SU-DHL-6 (cell line): ENCODE measurements around the gene PTPRN2.

Source experiments
- H2AFZ ChIP-seq: fragments of 200-600 bp; sonication (generic); 2 replicates; pipeline ENCODE4 v1.6.1; 2014; ENCODE audit warnings: low read depth, mild to moderate bottlenecking, moderate library complexity, mixed read lengths, antibody characterized with exemption, low read length; ENCODE audit not compliant: severe bottlenecking
- H3F3A ChIP-seq: fragments of 200-600 bp; shearing (Covaris generic); 2 replicates; pipeline ENCODE4 v1.6.0; 2016; ENCODE audit warnings: antibody characterized with exemption, mild to moderate bottlenecking; ENCODE audit not compliant: insufficient read depth
- H3K27ac ChIP-seq: fragments of 200-600 bp; sonication (generic); 2 replicates; pipeline ENCODE4 v1.5.1; 2016; ENCODE audit warnings: low read depth, mild to moderate bottlenecking, low read length, moderate library complexity, mixed read lengths
- H3K27me3 ChIP-seq: fragments of 200-600 bp; sonication (generic), shearing (Covaris generic); 2 replicates; pipeline ENCODE4 v1.6.0; 2014; ENCODE audit warnings: mild to moderate bottlenecking, low read length
- H3K36me3 ChIP-seq: fragments of 200-600 bp; sonication (generic); 2 replicates; pipeline ENCODE4 v1.6.1; 2014; ENCODE audit warnings: mild to moderate bottlenecking, low read length, mixed read lengths
- H3K4me2 ChIP-seq: fragments of 300-600, 200-600 bp; shearing (Covaris generic), sonication (generic); 2 replicates; pipeline ENCODE4 v1.6.0; 2014; ENCODE audit warnings: low read length, low read depth, mild to moderate bottlenecking; ENCODE audit not compliant: poor library complexity, severe bottlenecking
- H3K4me3 ChIP-seq: fragments of 200-600 bp; sonication (generic); 2 replicates; pipeline ENCODE4 v1.5.1; 2014; ENCODE audit warnings: antibody characterized with exemption, low read length, mild to moderate bottlenecking, mixed read lengths; ENCODE audit not compliant: insufficient read depth, poor library complexity, severe bottlenecking
- H3K79me2 ChIP-seq: fragments of 200-600 bp; sonication (generic); 2 replicates; pipeline ENCODE4 v1.6.1; 2014; ENCODE audit warnings: mild to moderate bottlenecking, low read length, moderate library complexity; ENCODE audit not compliant: insufficient read depth
- H3K9ac ChIP-seq: fragments of 200-600 bp; sonication (generic); 2 replicates; pipeline ENCODE4 v1.7.0; 2014; ENCODE audit warnings: mild to moderate bottlenecking, low read length
- H3K9me2 ChIP-seq: fragments of 200-600 bp; sonication (generic); replicated peaks from 2 replicates; pipeline ENCODE4 v1.6.1; 2014; ENCODE audit warnings: low read length; ENCODE audit not compliant: insufficient read depth
- H3K9me3 ChIP-seq: fragments of 200-600 bp; sonication (generic); 2 replicates; pipeline ENCODE4 v1.6.1; 2014; ENCODE audit warnings: low read length, mixed read lengths; ENCODE audit not compliant: insufficient read depth
- H4K20me1 ChIP-seq: fragments of 200-600 bp; sonication (generic); 2 replicates; pipeline ENCODE4 v1.6.1; 2014; ENCODE audit warnings: low read depth, mild to moderate bottlenecking, antibody characterized with exemption, low read length, moderate library complexity, mixed read lengths
- EZH2phosphoT487 ChIP-seq: fragments of 200-600 bp; sonication (generic), shearing (Covaris generic); conservative IDR thresholded peaks from 2 replicates; pipeline ENCODE4 v1.6.1; 2018; ENCODE audit warnings: mild to moderate bottlenecking, antibody characterized with exemption, low read length, moderate library complexity, mixed read lengths
- TF ChIP-seq, protein P1 (sequence below): fragments of 200-600 bp; sonication (generic); IDR thresholded peaks from one replicate; pipeline ENCODE4 v1.5.1; 2017; ENCODE audit warnings: antibody characterized with exemption, mild to moderate bottlenecking, low read length, moderate library complexity; ENCODE audit not compliant: insufficient read depth, poor library complexity, severe bottlenecking

The PTPRN2 gene

DNA sequence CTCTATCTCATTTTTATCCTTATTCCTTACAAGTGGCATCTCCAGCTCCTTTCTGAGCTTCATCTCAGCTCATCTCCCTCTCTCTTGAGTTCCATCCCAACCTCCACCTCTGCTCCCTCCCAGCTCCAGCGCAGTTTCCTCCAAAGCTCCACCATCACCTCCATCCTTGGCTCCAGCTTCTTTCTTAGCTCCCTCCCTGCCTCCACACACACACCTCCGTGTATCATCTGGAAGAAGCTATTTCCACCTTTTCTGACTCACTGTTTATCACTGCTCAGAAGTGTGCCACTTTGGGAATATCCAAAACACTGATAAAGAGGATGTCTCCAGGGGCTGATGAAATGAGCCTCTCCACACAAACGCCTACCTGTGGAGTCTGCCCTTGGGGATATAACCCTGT is 481.4 kb downstream of the PTPRN2 start:
- no peaks in the 10 kb centered on the region for H3K79me2 ChIP-seq
- H3K27ac ChIP-seq: no peak overlapping the region
- no peak for TF ChIP-seq EZH2phosphoT487
- TF ChIP-seq, protein P1, sequence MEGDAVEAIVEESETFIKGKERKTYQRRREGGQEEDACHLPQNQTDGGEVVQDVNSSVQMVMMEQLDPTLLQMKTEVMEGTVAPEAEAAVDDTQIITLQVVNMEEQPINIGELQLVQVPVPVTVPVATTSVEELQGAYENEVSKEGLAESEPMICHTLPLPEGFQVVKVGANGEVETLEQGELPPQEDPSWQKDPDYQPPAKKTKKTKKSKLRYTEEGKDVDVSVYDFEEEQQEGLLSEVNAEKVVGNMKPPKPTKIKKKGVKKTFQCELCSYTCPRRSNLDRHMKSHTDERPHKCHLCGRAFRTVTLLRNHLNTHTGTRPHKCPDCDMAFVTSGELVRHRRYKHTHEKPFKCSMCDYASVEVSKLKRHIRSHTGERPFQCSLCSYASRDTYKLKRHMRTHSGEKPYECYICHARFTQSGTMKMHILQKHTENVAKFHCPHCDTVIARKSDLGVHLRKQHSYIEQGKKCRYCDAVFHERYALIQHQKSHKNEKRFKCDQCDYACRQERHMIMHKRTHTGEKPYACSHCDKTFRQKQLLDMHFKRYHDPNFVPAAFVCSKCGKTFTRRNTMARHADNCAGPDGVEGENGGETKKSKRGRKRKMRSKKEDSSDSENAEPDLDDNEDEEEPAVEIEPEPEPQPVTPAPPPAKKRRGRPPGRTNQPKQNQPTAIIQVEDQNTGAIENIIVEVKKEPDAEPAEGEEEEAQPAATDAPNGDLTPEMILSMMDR: no peak
- H3K4me2 ChIP-seq: no peak overlapping the region
- H3F3A ChIP-seq: no peaks in the 10 kb centered on the region
- H4K20me1 ChIP-seq: no peaks in the 10 kb centered on the region
- H3K9me3 ChIP-seq: no peaks in the 10 kb centered on the region
- H2AFZ ChIP-seq: no peak overlapping the region
- H3K4me3 ChIP-seq: no peak overlapping the region
- H3K9me2 ChIP-seq: no peaks in the 10 kb centered on the region
- H3K27me3 ChIP-seq: no peaks in the 10 kb centered on the region
- no peak overlapping the region for H3K9ac ChIP-seq
- no peaks in the 10 kb centered on the region for H3K36me3 ChIP-seq

DNA sequence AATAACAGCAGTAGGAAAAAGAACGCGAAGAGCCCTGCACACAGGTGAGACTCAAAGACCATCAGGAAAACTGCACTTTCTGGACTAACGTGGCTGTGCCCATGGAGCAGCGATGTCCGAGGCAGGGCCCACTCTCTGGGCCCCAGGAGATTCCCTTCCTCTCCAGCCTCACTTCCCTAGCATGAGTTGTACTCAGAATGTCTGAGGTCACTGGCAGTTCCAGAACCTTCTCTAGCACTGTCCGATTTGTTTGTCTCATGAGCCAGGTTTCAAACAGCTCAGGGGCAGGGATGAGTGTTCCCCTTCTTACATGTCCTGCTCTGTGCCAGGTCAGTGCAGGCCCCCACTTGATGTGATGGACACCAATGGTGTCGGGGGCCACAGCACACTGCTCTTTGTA is 484.2 kb downstream of the PTPRN2 start:
- no peaks in the 10 kb centered on the region for H3K36me3 ChIP-seq
- H3K79me2 ChIP-seq: no peaks in the 10 kb centered on the region
- H3F3A ChIP-seq: no peaks in the 10 kb centered on the region
- H2AFZ ChIP-seq: no peak overlapping the region
- H3K4me3 ChIP-seq: no peak overlapping the region
- H3K9me2 ChIP-seq: no peaks in the 10 kb centered on the region
- no peaks in the 10 kb centered on the region for H4K20me1 ChIP-seq
- H3K27ac ChIP-seq: no peak overlapping the region
- no peak overlapping the region for H3K4me2 ChIP-seq
- TF ChIP-seq, protein P1: no peak
- TF ChIP-seq EZH2phosphoT487: no peak
- no peaks in the 10 kb centered on the region for H3K9me3 ChIP-seq
- no peaks in the 10 kb centered on the region for H3K27me3 ChIP-seq
- H3K9ac ChIP-seq: no peak overlapping the region

DNA sequence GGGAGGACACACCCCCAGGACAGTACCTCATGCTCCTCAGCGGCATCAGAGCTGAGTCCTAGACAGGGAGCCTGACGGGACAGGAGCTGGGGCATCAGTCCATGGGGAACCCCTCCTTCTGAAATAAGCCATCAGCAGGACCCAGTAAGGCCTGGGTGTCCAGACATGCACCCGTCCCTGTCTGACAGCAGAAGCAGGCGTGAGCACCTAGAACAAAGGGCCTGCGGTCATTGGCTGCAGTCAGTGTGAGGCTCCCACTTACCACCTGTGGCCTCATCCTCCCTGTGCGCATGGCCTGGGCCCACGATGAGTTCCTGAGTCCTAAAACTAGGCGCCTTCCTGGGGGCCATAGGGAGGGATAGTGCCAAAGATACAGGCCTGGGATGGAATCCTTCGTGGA is 484.7 kb downstream of the PTPRN2 start:
- H3K36me3 ChIP-seq: no peaks in the 10 kb centered on the region
- no peaks in the 10 kb centered on the region for H3K79me2 ChIP-seq
- H3K4me3 ChIP-seq: no peak overlapping the region
- no peak overlapping the region for H3K9ac ChIP-seq
- H3K9me2 ChIP-seq: no peaks in the 10 kb centered on the region
- no peaks in the 10 kb centered on the region for H3K27me3 ChIP-seq
- H3K9me3 ChIP-seq: no peaks in the 10 kb centered on the region
- no peaks in the 10 kb centered on the region for H3F3A ChIP-seq
- no peak overlapping the region for H3K4me2 ChIP-seq
- H4K20me1 ChIP-seq: no peaks in the 10 kb centered on the region
- no peak overlapping the region for H2AFZ ChIP-seq
- no peak for TF ChIP-seq EZH2phosphoT487
- TF ChIP-seq, protein P1: no peak
- no peak overlapping the region for H3K27ac ChIP-seq
